ENCODE results near the gene IFITM10. TPM values are rescaled to one million over a fixed set of nuclear protein-coding genes. Genes with fewer than 3 reads are reported as not detected.

IFITM10 gene
- total RNA-seq, 4 donors from 2014 or later, result 0.42 to 0.58 (median 0.54) TPM

- no peak for DNase-seq (ENCODE audit: extremely low spot score)
- TF ChIP-seq CTCF (IDR thresholded peaks at IDR 0.05), result no peak
- no peak for TF ChIP-seq POLR2A (IDR thresholded peaks at IDR 0.05; ENCODE audit: low read depth)
- no peak for TF ChIP-seq EP300 (IDR thresholded peaks at IDR 0.05)
- no peak for TF ChIP-seq POLR2AphosphoS5 (IDR thresholded peaks at IDR 0.05)
- Histone ChIP-seq H3K4me3 (no peak overlapping the region), H3K27me3 (peaks cover 0 to 53% (median 0%) of the 10 kb centered on the region in 4 donors), H3K4me1 (no peaks in the 10 kb centered on the region), H3K9me3 (no peaks in the 10 kb centered on the region), H3K27ac (replicated peaks in 1 of 4) (no peak overlapping the region), H3K36me3 (no peaks in the 10 kb centered on the region)
- WGBS, result 91% methylated on average over 23 of the region's 24 CpGs
- intact Hi-C loops (cut with DNase I), result no loop called here
These were observed 35.2 kb downstream of the IFITM10 start for GRCh38 chr11:1714908-1715885.

- Histone ChIP-seq H3K36me3 (no peaks in the 10 kb centered on the region), H3K27ac (replicated peaks in 1 of 4) (no peak overlapping the region), H3K27me3 (peaks cover 0 to 30% (median 0%) of the 10 kb centered on the region in 4 donors), H3K4me1 (no peaks in the 10 kb centered on the region), H3K9me3 (no peaks in the 10 kb centered on the region), H3K4me3 (no peak overlapping the region)
- intact Hi-C loops (cut with DNase I), result loop anchor here (5.0 kb wide), 1 partner anchor 114 kb away; no protein-coding TSS in a partner anchor
- whole genome bisulfite sequencing, result 86% methylated on average over 10 of the region's 10 CpGs
- DNase-seq (ENCODE audit: extremely low spot score), result no peak
- TF ChIP-seq CTCF (IDR thresholded peaks at IDR 0.05) (no peak), EP300 (IDR thresholded peaks at IDR 0.05) (no peak), POLR2AphosphoS5 (IDR thresholded peaks at IDR 0.05) (no peak), POLR2A (IDR thresholded peaks at IDR 0.05; ENCODE audit: low read depth) (no peak)
These were observed 41.7 kb downstream of the IFITM10 start for GRCh38 chr11:1708716-1709115.

GRCh38 chr11:1707751-1708150 lies 42.6 kb downstream of the IFITM10 start:
- TF ChIP-seq EP300 (IDR thresholded peaks at IDR 0.05) (no peak), POLR2A (IDR thresholded peaks at IDR 0.05; ENCODE audit: low read depth) (no peak), CTCF (IDR thresholded peaks at IDR 0.05) (no peak), POLR2AphosphoS5 (IDR thresholded peaks at IDR 0.05) (no peak)

GRCh38 chr11:1706634-1707400 lies 43.6 kb downstream of the IFITM10 start:
- Histone ChIP-seq H3K4me3 (no peak overlapping the region), H3K27me3 (peaks cover 0 to 38% (median 0%) of the 10 kb centered on the region in 4 donors), H3K27ac (replicated peaks in 1 of 4) (no peak overlapping the region), H3K9me3 (peaks cover 0 to 3% (median 0%) of the 10 kb centered on the region in 4 donors), H3K36me3 (no peaks in the 10 kb centered on the region), H3K4me1 (no peaks in the 10 kb centered on the region)
- intact Hi-C loops (cut with DNase I), result loop anchor here (5.0 kb wide), 1 partner anchor 115 kb away; no protein-coding TSS in a partner anchor
- 84% methylated on average over 11 of the region's 17 CpGs for WGBS
- TF ChIP-seq POLR2AphosphoS5 (IDR thresholded peaks at IDR 0.05) (no peak), POLR2A (IDR thresholded peaks at IDR 0.05; ENCODE audit: low read depth) (no peak), EP300 (IDR thresholded peaks at IDR 0.05) (no peak), CTCF (IDR thresholded peaks at IDR 0.05) (peak in 1 of 3 experiments; percentile 25)
- no peak for DNase-seq (ENCODE audit: extremely low spot score)

More at GRCh38 chr11:1707751-1708150, 42.6 kb downstream of the IFITM10 start:
- peaks cover 0 to 34% (median 0%) of the 10 kb centered on the region in 4 donors for H3K27me3 ChIP-seq
- H3K9me3 ChIP-seq, result no peaks in the 10 kb centered on the region
- H3K36me3 ChIP-seq, result no peaks in the 10 kb centered on the region
- H3K4me3 ChIP-seq, result no peak overlapping the region
- no peak overlapping the region for H3K27ac ChIP-seq (replicated peaks in 1 of 4)
- 28% methylated on average over 4 of the region's 4 CpGs for WGBS
- DNase-seq (ENCODE audit: extremely low spot score), result no peak
- H3K4me1 ChIP-seq, result no peaks in the 10 kb centered on the region
- intact Hi-C loops (cut with DNase I), result loop anchor here (5.0 kb wide), 1 partner anchor 115 kb away; no protein-coding TSS in a partner anchor

All from esophagus muscularis mucosa (tissue), 4 donors.